SU-DHL-6 (cell line): ENCODE results near the gene ZSWIM3.

Experiments used
- H2AFZ ChIP-seq: fragments of 200-600 bp; sonication (generic); 2 replicates; pipeline ENCODE4 v1.6.1; 2014; ENCODE audit warnings: low read depth, mild to moderate bottlenecking, moderate library complexity, mixed read lengths, antibody characterized with exemption, low read length; ENCODE audit not compliant: severe bottlenecking
- H3F3A ChIP-seq: fragments of 200-600 bp; shearing (Covaris generic); 2 replicates; pipeline ENCODE4 v1.6.0; 2016; ENCODE audit warnings: antibody characterized with exemption, mild to moderate bottlenecking; ENCODE audit not compliant: insufficient read depth
- H3K27ac ChIP-seq: fragments of 200-600 bp; sonication (generic); 2 replicates; pipeline ENCODE4 v1.5.1; 2016; ENCODE audit warnings: low read depth, mild to moderate bottlenecking, low read length, moderate library complexity, mixed read lengths
- H3K27me3 ChIP-seq: fragments of 200-600 bp; sonication (generic), shearing (Covaris generic); 2 replicates; pipeline ENCODE4 v1.6.0; 2014; ENCODE audit warnings: mild to moderate bottlenecking, low read length
- H3K36me3 ChIP-seq: fragments of 200-600 bp; sonication (generic); 2 replicates; pipeline ENCODE4 v1.6.1; 2014; ENCODE audit warnings: mild to moderate bottlenecking, low read length, mixed read lengths
- H3K4me2 ChIP-seq: fragments of 300-600, 200-600 bp; shearing (Covaris generic), sonication (generic); 2 replicates; pipeline ENCODE4 v1.6.0; 2014; ENCODE audit warnings: low read length, low read depth, mild to moderate bottlenecking; ENCODE audit not compliant: poor library complexity, severe bottlenecking
- H3K4me3 ChIP-seq: fragments of 200-600 bp; sonication (generic); 2 replicates; pipeline ENCODE4 v1.5.1; 2014; ENCODE audit warnings: antibody characterized with exemption, low read length, mild to moderate bottlenecking, mixed read lengths; ENCODE audit not compliant: insufficient read depth, poor library complexity, severe bottlenecking
- H3K79me2 ChIP-seq: fragments of 200-600 bp; sonication (generic); 2 replicates; pipeline ENCODE4 v1.6.1; 2014; ENCODE audit warnings: mild to moderate bottlenecking, low read length, moderate library complexity; ENCODE audit not compliant: insufficient read depth
- H3K9ac ChIP-seq: fragments of 200-600 bp; sonication (generic); 2 replicates; pipeline ENCODE4 v1.7.0; 2014; ENCODE audit warnings: mild to moderate bottlenecking, low read length
- H3K9me2 ChIP-seq: fragments of 200-600 bp; sonication (generic); replicated peaks from 2 replicates; pipeline ENCODE4 v1.6.1; 2014; ENCODE audit warnings: low read length; ENCODE audit not compliant: insufficient read depth
- H3K9me3 ChIP-seq: fragments of 200-600 bp; sonication (generic); 2 replicates; pipeline ENCODE4 v1.6.1; 2014; ENCODE audit warnings: low read length, mixed read lengths; ENCODE audit not compliant: insufficient read depth
- H4K20me1 ChIP-seq: fragments of 200-600 bp; sonication (generic); 2 replicates; pipeline ENCODE4 v1.6.1; 2014; ENCODE audit warnings: low read depth, mild to moderate bottlenecking, antibody characterized with exemption, low read length, moderate library complexity, mixed read lengths
- CTCF ChIP-seq: fragments of 200-600 bp; sonication (generic); IDR thresholded peaks from one replicate; pipeline ENCODE4 v1.5.1; 2017; ENCODE audit warnings: antibody characterized with exemption, mild to moderate bottlenecking, low read length, moderate library complexity; ENCODE audit not compliant: insufficient read depth, poor library complexity, severe bottlenecking
- EZH2phosphoT487 ChIP-seq: fragments of 200-600 bp; sonication (generic), shearing (Covaris generic); conservative IDR thresholded peaks from 2 replicates; pipeline ENCODE4 v1.6.1; 2018; ENCODE audit warnings: mild to moderate bottlenecking, antibody characterized with exemption, low read length, moderate library complexity, mixed read lengths

The ZSWIM3 gene

DNA sequence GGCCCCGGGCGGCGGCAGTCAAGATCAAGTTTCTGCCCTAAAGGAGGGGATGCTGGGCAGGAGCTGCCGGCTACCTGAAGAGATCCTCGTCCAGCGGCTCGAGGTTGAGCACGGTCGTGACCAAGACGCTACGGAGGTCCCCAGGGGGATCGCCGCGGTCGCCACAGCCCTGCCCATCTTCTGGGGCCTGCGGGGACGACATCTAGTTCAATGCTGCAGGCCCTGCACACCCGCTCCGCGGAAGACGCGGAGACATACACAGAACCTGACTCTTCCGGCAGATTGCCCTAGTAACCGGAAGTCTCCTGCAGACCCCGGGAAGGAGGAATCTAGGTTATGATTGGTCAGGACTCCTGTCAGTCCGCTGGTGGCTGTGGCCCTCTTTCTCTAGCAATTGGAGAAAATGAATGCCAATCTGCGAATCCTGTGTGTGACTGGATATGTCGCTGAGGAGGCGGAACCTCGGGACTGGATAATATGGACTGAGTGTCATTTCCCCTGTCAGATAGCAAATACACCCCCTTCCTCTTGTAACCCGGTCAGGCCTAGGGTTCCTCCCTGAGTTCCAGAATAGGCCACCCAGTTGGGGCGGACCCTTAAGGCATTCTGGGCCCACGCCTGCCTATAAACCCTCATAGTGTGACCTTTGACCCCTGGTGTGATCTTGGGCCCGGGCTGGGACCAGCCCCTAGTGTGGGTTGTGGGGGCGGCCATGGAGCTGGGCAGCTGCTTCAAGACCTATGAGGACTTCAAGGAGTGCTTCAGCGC, at the start of gene ZSWIM3, which contains the start of gene ACOT8:
ZSWIM3 (plus strand) TSS at position 501 of the 768 bp plus-strand sequence; CDS start at position 713, 212 bp downstream.
ACOT8 (minus strand) TSS at position 279 of the 768 bp plus-strand sequence; CDS start at position 202, 77 bp downstream.
- Histone ChIP-seq H3K4me2 (peak within 1 kb of the TSS; percentile 84), H3F3A (no peaks in the 10 kb centered on the region), H4K20me1 (no peaks in the 10 kb centered on the region), H3K27ac (peak within 1 kb of the TSS; percentile 65), H3K79me2 (peaks cover 19% of the 10 kb centered on the region), H3K27me3 (no peaks in the 10 kb centered on the region), H3K9me3 (no peaks in the 10 kb centered on the region), H2AFZ (peak within 1 kb of the TSS; percentile 79), H3K9me2 (no peaks in the 10 kb centered on the region), H3K9ac (peak within 1 kb of the TSS; percentile 88), H3K36me3 (no peaks in the 10 kb centered on the region), H3K4me3 (peak within 1 kb of the TSS; percentile 95)
- no peak for TF ChIP-seq CTCF

- H3K4me3 ChIP-seq = no peak overlapping the region
- H3K27ac ChIP-seq = no peak overlapping the region
- H3K9ac ChIP-seq = no peak overlapping the region
- peaks cover 15% of the 10 kb centered on the region for H3K36me3 ChIP-seq
- H2AFZ ChIP-seq = no peak overlapping the region
- TF ChIP-seq CTCF (no peak), EZH2phosphoT487 (no peak)
- H3K79me2 ChIP-seq = peaks cover 19% of the 10 kb centered on the region
- no peaks in the 10 kb centered on the region for H3K9me3 ChIP-seq
- H3K4me2 ChIP-seq = no peak overlapping the region
- no peaks in the 10 kb centered on the region for H3K27me3 ChIP-seq
- H3F3A ChIP-seq = peaks cover 12% of the 10 kb centered on the region
- no peaks in the 10 kb centered on the region for H3K9me2 ChIP-seq
- H4K20me1 ChIP-seq = no peaks in the 10 kb centered on the region
Observed at GRCh38 chr20:45810191-45810970, 47.0 kb upstream of the ZSWIM3 start.

- Histone ChIP-seq H3K27me3 (no peaks in the 10 kb centered on the region), H3K79me2 (peaks cover 19% of the 10 kb centered on the region), H3K9ac (peak within 1 kb of the TSS; percentile 95), H2AFZ (peak within 1 kb of the TSS; percentile 70), H4K20me1 (no peaks in the 10 kb centered on the region), H3K9me2 (no peaks in the 10 kb centered on the region), H3K4me2 (peak within 1 kb of the TSS; percentile 73), H3K27ac (peak within 1 kb of the TSS; percentile 81), H3K9me3 (no peaks in the 10 kb centered on the region), H3K36me3 (peaks cover 24% of the 10 kb centered on the region), H3F3A (peaks cover 22% of the 10 kb centered on the region), H3K4me3 (peak within 1 kb of the TSS; percentile 88)
- TF ChIP-seq EZH2phosphoT487 (no peak), CTCF (no peak)
Observed at GRCh38 chr20:45812157-45813005, 45.0 kb upstream of the ZSWIM3 start, which contains the start of gene UBE2C. TSS of gene UBE2C (plus strand) at chr20:45812644. CDS start at chr20:45812696, 52 bp downstream.
